Spleen (tissue), 7 donors: Measurements from ENCODE around the gene EXPH5.

Experiments used
- POLR2A ChIP-seq, 3 donors: fragments of 450-650 bp; IDR thresholded peaks; one replicate each; pipeline ENCODE4 v1.5.1; 2017; ENCODE audit warnings: antibody characterized with exemption in 3 of 3, mild to moderate bottlenecking in 1 of 3
- TF ChIP-seq, protein P1 (sequence below), 11 experiments: fragments of 200-600 bp in 7 of 11; fragments of 450-650 bp in 4 of 11; sonication (generic) in 4 of 11; IDR thresholded peaks in 8 of 11; conservative IDR thresholded peaks in 3 of 11; 1 replicate in 7 of 11; 2 replicates in 4 of 11; pipeline versions ENCODE4 v1.4.0 to v1.8.0; 2016 to 2021; ENCODE audit warnings: antibody characterized with exemption in 11 of 11, inconsistent platforms in 4 of 11, mild to moderate bottlenecking in 1 of 11
- donor health status: DM: no; HTN: no; CAD: no; lungs with moderate emphysema.
- donor health status: DM: no; HTN: no; CAD: no.
- donor health status: DM: no; HTN: no; CAD: no.

DNA sequence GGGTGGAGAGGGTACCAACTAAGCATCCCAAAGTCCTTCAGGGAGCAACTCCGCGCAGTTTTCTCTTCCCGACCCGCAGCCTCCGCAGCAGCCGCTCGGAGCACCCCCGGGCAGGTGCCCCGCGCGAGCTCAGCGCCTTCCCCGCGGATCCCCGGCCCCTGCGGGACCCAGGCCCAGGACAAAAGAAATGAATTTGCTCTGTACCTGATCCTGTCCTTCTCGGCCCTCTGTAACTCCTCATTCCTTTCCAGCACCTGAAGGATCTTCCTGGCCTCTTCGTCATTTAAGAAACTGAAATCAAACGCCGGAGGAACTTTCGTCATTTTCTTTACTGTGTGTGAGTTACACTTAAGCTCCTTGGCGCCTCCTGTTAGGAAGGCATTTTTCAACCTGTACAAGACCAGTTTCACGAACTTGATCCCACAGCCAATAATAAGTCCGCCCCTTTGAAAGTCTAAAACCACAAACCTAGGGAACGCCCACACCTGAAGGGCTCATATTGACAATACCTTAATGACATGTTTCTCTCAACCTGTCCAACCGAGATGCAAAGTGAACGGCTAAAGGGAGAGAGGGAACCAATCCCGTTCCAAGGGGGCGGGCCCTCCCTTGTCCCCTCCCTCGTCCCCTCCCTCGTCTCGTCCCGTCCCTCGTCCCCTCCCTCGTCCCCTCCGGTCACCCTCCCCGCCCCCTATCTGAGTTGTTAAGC, at the start of gene EXPH5:
- no peak for TF ChIP-seq POLR2A (IDR thresholded peaks at IDR 0.05)
- TF ChIP-seq, protein P1, sequence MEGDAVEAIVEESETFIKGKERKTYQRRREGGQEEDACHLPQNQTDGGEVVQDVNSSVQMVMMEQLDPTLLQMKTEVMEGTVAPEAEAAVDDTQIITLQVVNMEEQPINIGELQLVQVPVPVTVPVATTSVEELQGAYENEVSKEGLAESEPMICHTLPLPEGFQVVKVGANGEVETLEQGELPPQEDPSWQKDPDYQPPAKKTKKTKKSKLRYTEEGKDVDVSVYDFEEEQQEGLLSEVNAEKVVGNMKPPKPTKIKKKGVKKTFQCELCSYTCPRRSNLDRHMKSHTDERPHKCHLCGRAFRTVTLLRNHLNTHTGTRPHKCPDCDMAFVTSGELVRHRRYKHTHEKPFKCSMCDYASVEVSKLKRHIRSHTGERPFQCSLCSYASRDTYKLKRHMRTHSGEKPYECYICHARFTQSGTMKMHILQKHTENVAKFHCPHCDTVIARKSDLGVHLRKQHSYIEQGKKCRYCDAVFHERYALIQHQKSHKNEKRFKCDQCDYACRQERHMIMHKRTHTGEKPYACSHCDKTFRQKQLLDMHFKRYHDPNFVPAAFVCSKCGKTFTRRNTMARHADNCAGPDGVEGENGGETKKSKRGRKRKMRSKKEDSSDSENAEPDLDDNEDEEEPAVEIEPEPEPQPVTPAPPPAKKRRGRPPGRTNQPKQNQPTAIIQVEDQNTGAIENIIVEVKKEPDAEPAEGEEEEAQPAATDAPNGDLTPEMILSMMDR (IDR thresholded peaks at IDR 0.05 in 8 of 11, conservative IDR thresholded peaks at IDR 0.05 in 3 of 11) = no peak
